CD4-positive, alpha-beta T cell treated with Interleukin-4 for 4 hours (primary cell): ENCODE results near the gene VOPP1.
A peak's percentile ranks its signal among the peaks of the same experiment; 100 is the strongest.
"Not testable (repeated sequence)": the region's sequence is repeated elsewhere in the genome, so short reads cannot be mapped to it uniquely, and the experiment has no call there.

Experiments used
- DNase-seq: peaks from one replicate; pipeline ENCODE4 v3.0.0-alpha.2; 2020

The VOPP1 gene

DNA sequence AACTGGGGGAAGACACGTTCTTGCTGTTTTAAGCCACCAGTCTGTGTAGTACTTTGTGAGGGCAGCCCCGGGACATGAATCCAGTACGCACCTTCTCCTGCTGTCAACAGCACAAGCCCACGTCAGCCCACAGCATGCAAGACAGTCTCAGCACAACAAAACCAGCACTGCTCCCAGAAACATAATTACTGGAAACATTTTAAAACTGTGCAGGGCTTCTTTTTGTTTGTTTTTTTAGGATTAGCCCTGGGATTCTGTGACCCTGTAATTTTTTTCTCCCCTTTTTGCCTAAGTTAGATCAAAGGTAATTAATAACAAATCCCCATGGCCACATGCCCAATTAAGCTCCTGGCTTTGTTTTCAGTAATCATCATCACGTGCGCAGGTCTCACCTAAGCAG is 87.5 kb downstream of the VOPP1 start:
- DNase-seq = no peak

DNA sequence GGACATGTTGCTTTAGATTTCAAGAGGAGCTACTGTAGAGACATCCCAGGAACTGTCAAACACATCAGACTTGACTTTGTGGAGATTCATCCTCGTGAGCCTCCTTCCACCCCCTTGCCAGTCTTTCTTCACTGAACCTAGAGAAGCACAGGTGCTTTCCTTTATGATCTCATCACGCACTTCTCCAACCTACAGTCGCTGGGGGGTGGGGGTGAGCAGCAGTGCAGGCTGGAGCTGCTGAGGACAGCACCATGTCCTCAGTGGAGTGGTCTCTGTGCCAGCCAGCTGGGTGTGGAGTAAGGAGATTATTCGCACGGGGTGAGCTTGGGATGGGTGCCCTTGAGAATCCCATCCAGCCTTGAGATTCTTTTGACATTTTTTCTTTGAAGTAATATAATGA is 88.1 kb downstream of the VOPP1 start:
- DNase-seq = no peak

DNA sequence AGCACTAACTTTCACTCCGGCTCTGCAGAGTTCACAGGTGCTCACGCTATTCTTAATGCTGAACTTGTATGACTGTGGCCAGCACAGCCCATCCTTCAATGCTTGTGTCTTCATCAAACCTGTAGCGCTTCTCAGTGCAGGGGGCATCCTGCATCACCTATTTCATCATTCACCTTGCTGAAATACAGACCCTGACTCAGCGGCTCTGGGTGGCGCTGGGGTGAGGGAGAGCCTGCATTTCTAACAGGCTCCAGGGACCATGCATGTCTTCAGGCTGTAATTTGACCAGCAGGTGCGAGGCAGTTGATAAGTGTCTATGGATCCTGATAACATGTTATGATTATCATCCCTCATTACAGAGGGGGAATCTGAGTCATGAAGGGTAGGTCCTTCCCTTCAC is 89.3 kb downstream of the VOPP1 start:
- DNase-seq = no peak

DNA sequence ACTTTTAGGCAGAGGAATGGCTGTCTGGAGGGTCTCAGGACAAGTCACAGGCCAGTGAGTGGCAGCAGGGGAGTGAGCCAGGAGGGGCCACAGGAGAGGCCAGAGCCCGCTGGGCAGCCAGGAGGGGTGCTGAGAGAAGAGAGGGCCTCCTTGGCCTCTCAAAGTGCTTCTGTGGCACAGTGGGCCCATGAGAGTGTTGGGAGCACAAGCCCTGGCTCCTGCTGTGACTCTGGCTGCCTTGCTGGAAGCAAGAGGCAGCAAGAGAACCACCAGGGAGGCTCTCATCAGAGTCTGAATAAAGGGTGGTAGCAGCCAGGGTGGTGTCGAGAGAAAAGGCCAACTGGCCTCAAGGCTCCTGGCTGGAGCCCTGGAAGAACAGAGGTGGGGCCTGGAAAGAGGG is 91.1 kb downstream of the VOPP1 start:
- DNase-seq = no peak

DNA sequence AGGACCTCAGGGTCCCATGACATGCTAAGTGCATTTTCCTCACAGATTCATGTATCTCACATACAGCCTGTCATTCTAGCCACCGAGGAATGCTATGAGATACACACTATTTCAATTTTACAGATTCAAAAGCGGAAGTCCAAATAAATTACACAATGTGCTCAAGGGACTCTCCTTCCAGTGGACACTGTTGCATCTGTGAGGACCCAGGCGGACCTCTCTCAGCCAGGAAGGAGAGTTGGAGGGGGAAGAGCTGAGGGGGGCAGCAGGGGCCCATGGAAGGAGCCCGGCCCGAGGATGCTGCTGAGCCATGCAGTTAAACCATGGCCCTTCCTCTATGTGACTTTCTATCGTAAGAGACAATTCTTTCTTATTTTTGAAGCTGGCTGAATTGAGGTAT is 93.6 kb downstream of the VOPP1 start:
- no peak for DNase-seq

DNA sequence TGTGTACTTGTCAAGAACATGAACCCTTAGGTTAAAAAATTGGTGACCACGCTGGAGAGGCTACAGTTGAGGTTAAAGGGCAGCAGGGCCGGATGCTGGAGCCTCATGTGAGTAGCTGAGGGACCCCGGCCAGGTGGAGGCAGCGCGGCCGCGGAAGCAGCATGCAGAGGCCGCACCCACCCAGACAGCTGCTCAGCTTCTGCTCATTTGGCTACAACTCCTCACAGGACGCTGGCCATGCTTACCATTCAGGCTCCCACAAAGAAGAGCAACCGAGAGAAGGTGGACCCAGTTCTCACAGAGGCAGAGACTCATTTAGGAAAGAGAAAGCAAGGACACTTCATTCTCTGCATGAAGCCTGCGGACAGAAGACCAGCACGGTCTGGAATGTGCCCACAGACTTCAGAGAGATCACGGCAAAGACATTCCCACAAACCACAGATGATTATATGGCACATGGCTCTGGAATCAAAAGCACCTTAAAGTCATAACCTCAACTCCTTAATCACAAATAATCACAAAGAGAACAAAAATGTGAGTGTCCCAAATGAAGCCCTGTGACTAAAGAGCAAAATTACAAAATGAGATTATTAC is 94.4 kb downstream of the VOPP1 start:
- no peak for DNase-seq

DNA sequence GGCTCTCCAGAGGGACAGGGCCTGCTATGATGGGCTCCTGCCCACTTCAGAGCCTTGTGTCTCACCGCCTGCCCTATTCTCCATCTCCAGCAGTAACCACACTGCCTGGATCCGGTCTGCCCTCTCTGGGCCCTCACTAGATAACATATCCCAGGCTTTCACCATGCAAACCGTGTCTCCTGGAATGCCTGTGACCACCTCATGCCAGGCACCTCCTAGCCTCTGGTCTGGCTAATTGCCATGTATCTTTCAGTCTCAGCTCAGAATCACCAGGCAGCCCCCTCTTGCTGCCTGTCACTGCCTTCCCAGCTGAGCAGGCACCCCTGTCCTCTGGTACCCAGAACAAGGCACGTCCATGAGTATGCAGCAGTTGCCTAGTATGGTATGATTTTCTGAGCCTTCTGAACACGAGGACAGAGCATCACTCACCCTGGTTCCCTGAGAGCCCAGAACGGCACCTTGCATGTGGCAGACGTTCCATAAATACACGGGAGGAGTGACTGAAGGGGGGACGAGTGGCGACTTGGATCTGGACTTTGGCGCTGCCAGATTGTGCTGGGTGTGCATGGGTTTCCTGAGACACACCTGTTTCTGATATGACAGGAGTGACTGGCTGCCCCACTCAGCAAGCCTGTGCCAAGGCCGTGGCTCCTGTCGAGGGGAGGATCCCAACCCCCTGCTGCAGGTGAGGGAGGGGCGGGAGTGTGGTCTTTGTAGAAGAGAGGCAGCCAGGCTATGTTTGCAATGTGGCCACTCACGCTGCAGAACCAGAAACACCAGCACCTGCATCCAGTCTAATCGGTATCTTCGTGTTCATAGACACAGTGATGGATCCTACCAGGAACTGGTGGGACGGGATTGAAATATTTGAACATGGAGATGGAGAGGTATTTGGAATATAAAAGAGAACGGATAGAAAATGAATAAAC is 95.2 kb downstream of the VOPP1 start:
- DNase-seq = no peak

DNA sequence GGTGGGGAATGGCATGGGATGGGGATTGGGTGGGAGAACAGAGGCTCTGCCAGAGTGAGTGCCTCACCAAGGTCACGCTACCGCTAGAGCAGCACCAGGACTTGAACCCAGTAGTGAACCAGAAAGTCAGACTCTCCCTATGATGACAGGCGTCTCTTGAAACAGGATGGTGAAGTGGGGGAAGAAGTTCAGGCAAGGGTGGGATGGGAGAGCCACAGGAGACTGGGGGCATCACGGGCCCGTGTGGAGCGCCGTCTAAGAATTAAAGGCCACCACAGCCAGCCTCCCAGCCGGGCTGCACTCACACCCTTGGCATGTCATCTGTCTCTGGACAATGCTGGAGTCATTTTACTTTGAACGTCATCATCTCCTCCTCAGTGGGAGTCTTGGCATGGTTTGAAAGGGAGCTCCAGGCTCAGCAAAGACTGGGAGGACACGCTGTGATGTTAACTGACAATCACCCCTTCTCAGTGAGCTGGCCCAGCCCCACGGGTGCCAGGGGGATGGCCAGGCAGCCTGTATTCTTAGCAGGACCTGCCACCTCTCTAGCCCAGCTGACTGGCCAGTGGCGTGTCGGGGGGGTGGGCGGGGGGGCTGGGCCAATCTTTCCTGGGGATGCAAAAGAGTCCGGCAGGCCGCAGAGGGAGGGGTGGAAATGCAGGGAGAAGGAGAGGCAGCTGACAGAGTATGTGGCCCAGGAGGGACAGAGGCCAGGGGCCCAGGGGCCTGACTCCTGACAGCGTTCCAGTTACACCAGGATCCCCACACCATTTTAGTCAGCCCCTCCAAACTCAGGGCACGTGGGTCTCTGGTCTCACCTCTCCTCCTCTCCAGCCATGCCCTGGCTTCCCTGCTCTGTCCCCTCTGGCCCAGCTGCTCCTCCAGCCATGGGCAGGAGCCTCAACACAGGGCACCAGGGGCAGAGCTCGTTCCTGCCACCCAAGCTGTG is 96.2 kb downstream of the VOPP1 start:
- no peak for DNase-seq

DNA sequence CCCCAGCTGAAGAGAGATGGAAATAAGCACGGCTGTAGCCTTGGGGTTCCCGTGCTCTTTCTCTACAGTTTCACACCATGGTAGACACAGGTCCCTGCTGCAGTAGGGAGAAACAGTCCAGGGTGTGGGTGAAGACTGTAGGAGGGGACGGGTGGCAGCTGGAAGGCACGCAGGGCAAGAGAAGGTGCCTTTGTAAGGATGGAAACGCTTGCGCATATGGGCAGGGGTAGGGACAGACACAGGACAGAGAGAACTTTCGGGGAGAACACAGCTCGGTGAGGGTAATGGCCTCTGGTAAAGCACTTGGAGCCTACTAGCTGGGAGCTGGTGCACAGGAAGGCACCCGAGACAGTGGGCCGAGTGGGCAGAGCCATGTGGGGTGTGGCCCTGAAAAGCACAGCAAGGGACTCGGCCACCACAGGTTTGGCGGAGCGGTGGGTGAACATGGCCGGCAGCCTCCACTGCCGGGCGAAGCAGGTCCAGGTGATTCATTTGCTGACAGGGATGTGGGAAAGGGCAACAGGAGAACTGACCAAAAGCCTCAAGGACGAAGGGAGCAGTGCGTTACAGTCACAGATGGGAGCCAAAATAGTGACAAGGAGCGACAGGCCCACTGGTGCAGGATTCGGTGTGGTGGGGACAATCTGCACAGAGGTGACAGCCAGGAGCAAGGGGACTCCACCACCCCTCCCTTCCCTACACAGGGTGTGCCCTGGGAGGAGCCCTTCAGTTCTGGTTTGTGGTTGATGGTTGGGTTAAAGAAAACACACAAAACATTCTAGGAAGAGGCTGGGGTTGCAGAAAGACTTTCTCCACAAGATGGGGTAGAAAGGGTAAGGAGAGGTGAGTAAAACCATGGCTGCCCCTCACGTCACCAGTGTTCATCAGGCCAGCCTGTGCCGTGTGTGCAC is 97.1 kb downstream of the VOPP1 start:
- DNase-seq = peak; percentile 64

DNA sequence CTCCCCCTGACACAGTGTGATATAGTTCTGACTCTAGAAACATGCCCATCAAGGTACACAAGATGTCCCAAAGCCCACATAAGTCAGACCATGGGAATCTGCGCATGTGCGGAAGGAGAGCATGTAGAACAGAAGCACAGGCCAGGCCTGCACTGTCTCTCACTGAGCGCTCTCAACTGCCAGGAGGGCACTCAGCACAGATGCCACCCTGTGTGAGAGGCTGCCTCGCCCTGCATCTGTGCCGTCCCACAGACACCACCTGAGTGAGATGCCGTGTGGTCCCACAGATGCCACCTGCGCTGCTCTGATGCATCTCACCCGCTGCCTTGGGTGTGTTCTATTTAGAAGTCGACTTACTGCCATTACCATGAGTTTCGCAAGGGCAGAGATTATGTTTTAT is 98.4 kb downstream of the VOPP1 start:
- DNase-seq = no peak

DNA sequence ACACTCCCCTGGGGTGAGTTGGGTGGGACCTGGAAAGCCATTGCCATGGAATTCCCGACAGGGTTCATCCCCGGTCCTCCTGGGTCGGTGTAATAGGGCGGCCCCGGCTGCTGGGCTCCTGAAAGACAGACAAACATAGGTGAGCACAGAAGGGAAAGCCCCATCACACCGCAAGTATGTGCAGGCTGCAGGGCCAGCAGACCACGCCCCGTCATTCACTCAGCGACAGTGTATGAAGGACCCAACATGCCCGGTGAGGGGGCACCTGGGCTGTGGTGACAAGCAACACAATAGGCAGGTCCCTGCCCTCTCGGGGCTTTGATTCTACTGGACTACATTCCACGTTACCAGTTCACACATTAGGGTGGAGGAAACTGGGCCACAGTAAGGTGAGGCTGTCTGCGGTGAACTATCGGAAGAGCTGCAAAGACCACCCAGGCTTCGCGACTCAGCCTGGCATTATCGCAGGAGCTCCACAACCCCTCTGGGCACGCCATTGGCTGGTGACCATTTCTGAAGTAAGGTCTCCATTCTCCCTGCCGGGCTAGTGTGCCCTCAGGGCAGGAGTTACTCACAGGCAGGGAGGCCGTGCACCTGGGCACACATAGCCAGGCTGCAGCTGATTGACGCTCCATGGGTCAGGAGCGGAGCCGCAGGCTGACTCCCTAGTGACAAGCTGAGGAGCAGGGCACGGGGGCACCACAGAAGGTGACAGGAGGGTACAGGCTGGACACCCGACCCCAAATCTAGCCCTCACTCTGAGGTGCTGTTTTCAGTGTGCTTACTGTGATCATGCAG is 99.2 kb downstream of the VOPP1 start:
- peak; percentile 8 for DNase-seq

DNA sequence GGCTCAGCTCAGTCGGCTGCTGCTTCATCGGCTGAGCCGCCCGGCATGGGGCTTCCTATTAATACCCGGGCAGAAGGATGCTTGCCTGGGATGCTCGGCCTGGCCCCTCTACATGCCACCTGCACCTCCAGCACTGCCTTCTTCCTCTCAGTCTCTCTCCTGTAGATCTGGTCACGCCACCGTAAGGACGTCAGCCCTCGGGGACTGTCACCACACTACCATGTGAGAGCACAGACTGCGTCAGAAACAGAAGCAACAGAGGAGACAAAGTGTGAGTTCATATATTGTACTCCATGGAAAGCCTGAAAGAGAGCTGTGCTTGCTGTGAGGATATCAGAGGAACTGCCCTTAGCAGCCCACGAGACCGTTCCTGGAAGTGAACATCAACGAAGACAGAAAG is 99.9 kb downstream of the VOPP1 start:
- DNase-seq = not testable (repeated sequence)

DNA sequence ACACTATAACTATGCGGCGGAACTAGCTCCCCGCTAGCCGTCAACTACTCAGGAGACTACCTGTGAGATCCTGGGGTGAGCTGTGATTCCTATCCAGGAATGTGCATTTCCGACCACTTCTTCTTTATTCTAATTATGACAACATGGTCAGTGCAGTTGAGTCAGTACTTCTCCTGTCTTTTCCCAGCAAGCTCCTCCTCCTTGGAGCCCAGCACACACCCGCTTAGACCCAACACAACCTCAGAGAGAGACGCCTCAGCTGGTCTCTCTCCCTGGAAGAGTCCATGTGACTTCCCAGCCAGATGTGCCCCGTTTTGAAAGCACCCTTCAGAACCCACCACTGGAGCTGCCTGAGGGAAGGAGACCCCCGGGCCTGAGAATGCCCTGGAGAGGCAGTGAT is 100.7 kb downstream of the VOPP1 start:
- DNase-seq = not testable (repeated sequence)

DNA sequence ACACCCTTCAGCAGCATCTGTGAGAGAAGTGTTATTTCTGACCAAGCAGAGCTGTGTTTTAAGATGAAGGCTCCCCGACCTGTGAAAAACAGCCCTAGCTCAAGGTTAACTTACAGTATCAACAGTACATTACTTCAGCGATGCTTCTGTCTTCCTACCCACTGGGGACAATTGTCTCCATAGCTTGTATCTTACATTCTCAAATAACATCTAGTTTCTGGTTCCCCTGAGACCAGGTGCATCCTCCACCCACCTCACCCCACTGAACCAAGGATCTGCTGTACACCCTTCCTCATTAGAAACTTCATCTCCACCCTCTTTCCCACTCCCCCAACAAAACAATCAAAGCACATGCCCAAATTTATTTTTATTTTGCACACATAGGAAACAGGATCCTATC is 102.0 kb downstream of the VOPP1 start:
- DNase-seq = no peak

DNA sequence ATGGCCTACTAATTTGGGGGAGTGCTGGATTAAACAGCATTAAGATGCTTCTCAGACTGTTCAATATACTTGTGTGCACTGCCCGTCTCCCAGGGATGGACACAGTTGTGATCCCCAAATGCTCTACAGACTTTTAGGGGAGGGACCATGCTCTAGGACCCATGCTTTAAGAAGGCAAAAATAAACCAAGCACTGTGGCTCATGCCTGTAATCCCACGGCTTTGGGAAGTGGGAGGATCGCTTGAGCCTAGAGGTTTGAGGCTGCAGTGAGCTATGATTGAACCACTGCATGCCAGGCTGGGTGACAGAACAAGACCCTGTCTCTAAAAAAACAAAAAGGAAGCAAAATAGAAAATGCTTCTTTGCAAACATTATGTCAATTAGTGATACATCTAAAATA is 102.6 kb downstream of the VOPP1 start:
- DNase-seq = no peak

DNA sequence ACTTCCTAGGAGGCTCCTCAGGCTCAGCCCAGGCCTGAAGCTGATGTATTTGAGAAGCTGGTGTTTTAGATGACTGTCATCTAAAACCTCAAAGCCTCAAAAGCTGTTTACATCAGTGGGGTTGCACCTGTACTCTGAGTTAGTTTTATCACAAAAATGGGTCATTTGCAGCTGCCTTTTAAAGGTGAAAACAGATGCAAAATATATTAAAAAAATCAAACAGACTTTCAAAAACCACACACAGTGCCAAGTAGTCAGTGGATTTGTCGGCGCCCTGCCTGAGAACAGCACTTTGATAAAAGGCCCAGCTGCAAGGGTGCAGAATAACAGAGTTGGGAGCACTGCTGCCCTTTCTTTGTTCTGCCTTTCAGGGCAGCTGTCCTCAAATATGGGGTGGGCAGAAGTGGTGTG is 103.0 kb downstream of the VOPP1 start:
- DNase-seq = peak; percentile 76

DNA sequence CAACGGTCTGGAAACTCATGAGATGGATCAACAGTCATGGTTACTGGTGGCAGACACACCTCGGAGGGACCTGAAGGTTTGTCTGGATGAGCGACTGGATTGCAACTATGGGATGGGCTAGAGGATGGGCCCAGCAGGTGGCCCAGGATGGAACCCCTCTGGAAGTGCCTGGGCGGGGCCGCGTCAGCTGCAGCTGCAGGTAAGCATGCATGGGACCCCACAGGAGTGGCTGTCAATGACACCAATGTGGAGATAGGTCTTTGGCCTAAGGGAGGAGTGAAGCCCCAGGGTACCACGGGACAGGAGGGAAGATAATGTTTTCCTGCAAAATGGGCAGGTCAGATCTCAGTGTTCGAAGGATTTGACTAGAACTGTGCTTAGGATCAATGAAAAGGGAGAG is 103.8 kb downstream of the VOPP1 start:
- no peak for DNase-seq

DNA sequence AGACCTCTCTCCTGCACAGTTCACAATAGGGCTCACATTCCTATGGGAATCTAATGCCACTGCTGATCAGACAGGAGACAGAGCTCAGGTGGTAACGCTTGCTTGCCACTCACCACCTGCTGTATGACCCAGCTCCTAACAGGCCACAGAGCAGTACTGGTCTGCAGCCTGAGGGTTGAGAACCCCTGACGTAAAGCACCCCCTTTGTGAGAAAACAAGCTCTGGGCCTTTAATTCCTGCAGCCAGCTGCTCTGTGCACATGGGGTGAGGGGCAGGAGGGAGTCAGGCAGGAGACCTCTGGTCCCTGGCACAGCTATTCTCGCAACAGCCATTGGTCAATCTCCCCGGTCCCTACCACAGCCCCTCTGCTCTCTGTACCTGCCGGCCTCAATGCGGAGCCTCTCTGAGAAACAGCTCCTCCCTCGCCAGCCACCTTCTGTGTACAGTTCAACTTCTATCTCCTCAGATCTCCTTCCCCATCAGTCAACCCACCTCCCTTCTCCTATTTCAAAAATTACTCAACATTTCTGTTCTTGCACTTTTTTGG is 105.2 kb downstream of the VOPP1 start:
- DNase-seq = no peak

DNA sequence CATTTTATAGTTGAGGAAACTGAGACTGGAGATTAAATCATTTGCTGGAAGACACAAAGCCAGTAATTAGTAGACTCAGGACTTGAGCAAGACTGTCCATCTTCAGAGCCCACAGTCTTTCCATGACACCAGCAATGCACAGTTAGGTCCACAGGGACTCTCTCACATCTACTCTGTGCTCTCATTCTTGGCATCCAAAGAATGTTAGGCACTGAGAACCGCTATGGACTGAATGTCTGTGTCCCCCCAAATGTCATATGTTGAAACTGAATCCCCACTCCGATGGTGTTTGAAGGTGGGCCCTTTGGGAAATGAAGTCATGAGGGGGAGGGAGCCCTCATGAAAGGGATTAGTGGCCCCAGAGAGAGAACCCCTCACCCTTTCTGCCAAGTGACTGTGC is 106.6 kb downstream of the VOPP1 start:
- no peak for DNase-seq

DNA sequence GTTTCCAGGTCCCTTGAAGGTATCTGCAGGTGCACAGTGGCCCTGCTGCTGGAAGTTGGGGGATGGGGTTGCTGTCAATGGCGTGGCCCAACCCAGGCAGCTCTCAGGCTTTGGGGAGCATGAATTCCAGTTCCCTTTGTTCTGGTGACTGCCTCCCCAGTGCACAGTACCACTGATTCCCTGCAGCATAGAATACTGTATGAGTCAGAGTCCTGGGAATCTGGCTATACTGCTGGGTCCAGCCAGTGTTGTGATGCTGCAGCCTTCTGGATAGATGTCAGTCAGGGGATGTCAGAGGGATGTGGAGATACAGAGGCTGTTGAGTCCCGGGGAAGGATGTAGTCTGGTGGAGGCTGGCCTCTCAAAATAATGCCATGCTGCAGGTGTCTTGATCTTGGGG is 107.9 kb downstream of the VOPP1 start:
- DNase-seq = no peak

DNA sequence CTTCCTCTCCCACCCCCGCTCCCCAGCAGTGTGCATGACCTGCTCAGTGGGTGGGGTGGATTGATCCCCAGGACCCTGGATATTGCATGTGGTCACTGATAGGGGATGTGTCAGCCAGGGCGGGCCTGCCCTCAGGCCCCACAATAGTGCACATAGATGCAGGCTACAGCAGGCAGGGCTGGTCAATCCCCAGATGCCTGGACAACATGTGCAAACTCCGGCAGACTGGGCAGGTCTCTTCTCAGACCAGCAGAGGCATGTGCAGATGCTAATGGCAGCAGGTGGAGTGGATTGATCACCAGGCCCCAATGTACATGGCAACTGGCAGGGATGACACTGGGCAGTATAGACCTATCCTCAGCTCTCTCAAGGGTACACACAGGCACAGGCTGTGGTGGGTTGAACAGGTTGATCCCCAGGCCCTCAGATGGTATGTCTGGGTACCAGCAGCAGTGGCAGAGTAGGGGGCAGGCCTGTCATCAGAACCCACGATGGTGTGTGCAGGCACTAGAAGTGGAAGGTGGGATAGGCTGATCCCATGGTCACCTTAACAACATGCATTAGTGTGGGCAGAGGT is 108.5 kb downstream of the VOPP1 start:
- DNase-seq = no peak
